Testis (tissue), 3 donors: ENCODE results near the gene MRPL24. TPM values are rescaled to one million over a fixed set of nuclear protein-coding genes. Genes with fewer than 3 reads are reported as not detected.

ENCODE experiments used
- DNase-seq: peaks from one replicate; pipeline ENCODE4 v3.0.0-alpha.2; 2019
- H3K27ac ChIP-seq, 2 donors: fragments of 200-600 bp; sonication (generic); one replicate each; pipeline ENCODE4 v1.5.1; 2019
- H3K27me3 ChIP-seq: fragments of 200-600 bp; sonication (generic); one replicate; pipeline ENCODE4 v1.5.1; 2019
- H3K36me3 ChIP-seq: fragments of 200-600 bp; sonication (generic); one replicate; pipeline ENCODE4 v1.5.1; 2017; ENCODE audit warnings: low read depth; ENCODE audit errors: missing control alignments
- H3K4me1 ChIP-seq: fragments of 200-600 bp; sonication (generic); one replicate; pipeline ENCODE4 v1.5.1; 2019
- H3K4me3 ChIP-seq, 2 donors: fragments of 200-600 bp; sonication (generic); one replicate each; pipeline ENCODE4 v1.5.1; 2017 to 2019
- H3K9me3 ChIP-seq: fragments of 200-600 bp; sonication (generic); one replicate; pipeline ENCODE4 v1.5.1; 2017
- POLR2A ChIP-seq: fragments of 450-650 bp; IDR thresholded peaks from one replicate; pipeline ENCODE4 v1.6.1; 2017; ENCODE audit warnings: antibody characterized with exemption, mild to moderate bottlenecking, moderate library complexity
- WGBS, 2 donors: methylation state at CpG; one replicate each; pipeline ENCODE4 v1.1.5; 2018; 5-methylcytosine and 5-hydroxymethylcytosine counted together
- intact Hi-C: fragments of 100-400 bp; cut with DNase I; formaldehyde crosslinking; loops from one replicate; pipeline ENCODE4 v1.15.1; 2023; ENCODE audit warnings: low total_unique reads
- polyA plus RNA-seq: library from polyadenylated mRNA; stranded (reverse); fragments of 350-450 nt; fragmentation: Illumina TruSeq; extraction: RNeasy Lipid Tissue Mini Kit (QIAGEN cat#74804); gene quantifications from one replicate; pipeline ENCODE4 v1.2.3, GENCODE V29; 2014; ENCODE audit warnings: low read depth, low replicate concordance; ENCODE audit not compliant: insufficient read depth
- total RNA-seq, 2 donors: library from RNA; depleted of rRNA; stranded (reverse); fragments of >200 nt; gene quantifications; one replicate each; pipeline ENCODE4 v1.2.3, GENCODE V29; 2016
- TF ChIP-seq, protein P1 (sequence below), 3 experiments: fragments of 450-650 bp in 2 of 3; fragments of 200-600 bp in 1 of 3; sonication (generic) in 1 of 3; IDR thresholded peaks; one replicate each; pipeline ENCODE4 v1.5.1; 2016 to 2019; ENCODE audit warnings: antibody characterized with exemption in 3 of 3, mild to moderate bottlenecking in 2 of 3, moderate library complexity in 1 of 3

MRPL24 gene
- total and polyA plus RNA-seq, 3 donors from 2014 or later = 36.6 to 101 (median 51.7) TPM

- WGBS, 2 donors = 64 to 78% methylated on average over 12 to 15 of the region's 16 CpGs
- no peak for DNase-seq
- Histone ChIP-seq H3K36me3 (no peaks in the 10 kb centered on the region), H3K4me3 (no peak overlapping the region), H3K27me3 (no peaks in the 10 kb centered on the region), H3K9me3 (no peaks in the 10 kb centered on the region), H3K27ac (no peak overlapping the region), H3K4me1 (peaks cover 9% of the 10 kb centered on the region)
- TF ChIP-seq, protein P1, sequence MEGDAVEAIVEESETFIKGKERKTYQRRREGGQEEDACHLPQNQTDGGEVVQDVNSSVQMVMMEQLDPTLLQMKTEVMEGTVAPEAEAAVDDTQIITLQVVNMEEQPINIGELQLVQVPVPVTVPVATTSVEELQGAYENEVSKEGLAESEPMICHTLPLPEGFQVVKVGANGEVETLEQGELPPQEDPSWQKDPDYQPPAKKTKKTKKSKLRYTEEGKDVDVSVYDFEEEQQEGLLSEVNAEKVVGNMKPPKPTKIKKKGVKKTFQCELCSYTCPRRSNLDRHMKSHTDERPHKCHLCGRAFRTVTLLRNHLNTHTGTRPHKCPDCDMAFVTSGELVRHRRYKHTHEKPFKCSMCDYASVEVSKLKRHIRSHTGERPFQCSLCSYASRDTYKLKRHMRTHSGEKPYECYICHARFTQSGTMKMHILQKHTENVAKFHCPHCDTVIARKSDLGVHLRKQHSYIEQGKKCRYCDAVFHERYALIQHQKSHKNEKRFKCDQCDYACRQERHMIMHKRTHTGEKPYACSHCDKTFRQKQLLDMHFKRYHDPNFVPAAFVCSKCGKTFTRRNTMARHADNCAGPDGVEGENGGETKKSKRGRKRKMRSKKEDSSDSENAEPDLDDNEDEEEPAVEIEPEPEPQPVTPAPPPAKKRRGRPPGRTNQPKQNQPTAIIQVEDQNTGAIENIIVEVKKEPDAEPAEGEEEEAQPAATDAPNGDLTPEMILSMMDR (IDR thresholded peaks at IDR 0.05) = no peak
- no peak for TF ChIP-seq POLR2A
- intact Hi-C loops = no loop called here
These were observed 47.7 kb downstream of the MRPL24 start for GRCh38 chr1:156692925-156693847.

DNA sequence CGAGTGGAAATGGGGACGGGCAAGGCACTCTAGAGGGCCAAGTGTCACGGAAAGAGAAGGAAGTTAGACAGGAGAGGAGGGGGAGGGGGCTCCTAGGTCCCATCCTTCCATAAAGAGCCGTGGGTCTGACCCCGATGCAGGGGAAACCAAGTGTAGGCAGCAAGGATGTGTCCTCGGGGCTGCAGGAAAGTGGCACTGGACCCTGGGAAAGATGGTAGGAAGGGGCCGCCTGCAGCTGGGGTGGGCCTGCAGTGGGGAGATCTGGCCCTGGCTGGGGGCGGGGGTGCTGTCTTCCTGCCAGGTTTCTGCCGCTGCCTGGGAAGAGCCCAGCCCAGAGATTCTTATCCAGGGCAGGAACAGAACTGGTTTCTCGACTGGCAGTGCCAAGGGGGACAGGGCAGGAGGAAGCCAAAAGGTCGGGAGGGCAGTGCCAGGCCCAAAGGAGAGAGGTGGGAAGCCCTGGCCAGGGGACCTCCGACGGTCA is 48.4 kb downstream of the MRPL24 start:
- no peaks in the 10 kb centered on the region for H3K27me3 ChIP-seq
- H3K9me3 ChIP-seq = no peaks in the 10 kb centered on the region
- TF ChIP-seq, protein P1 (IDR thresholded peaks at IDR 0.05) = no peak
- no peak for TF ChIP-seq POLR2A
- H3K36me3 ChIP-seq = no peaks in the 10 kb centered on the region
- H3K4me3 ChIP-seq = no peak overlapping the region
- WGBS, 2 donors = 56 to 65% methylated on average over 9 to 13 of the region's 13 CpGs
- intact Hi-C loops = no loop called here
- H3K4me1 ChIP-seq = peaks cover 9% of the 10 kb centered on the region
- no peak for DNase-seq
- no peak overlapping the region for H3K27ac ChIP-seq

GRCh38 chr1:156691665-156692440 is 49.0 kb downstream of the MRPL24 start:
- intact Hi-C loops = no loop called here
- no peak for DNase-seq
- H3K4me3 ChIP-seq = no peak overlapping the region

GRCh38 chr1:156691191-156691590 is 49.7 kb downstream of the MRPL24 start:
- H3K9me3 ChIP-seq = no peaks in the 10 kb centered on the region
- H3K4me3 ChIP-seq = no peak overlapping the region
- no peaks in the 10 kb centered on the region for H3K27me3 ChIP-seq
- intact Hi-C loops = no loop called here
- peaks cover 9% of the 10 kb centered on the region for H3K4me1 ChIP-seq
- no peak for DNase-seq
- H3K27ac ChIP-seq = no peak overlapping the region
- no peak for TF ChIP-seq POLR2A
- TF ChIP-seq, protein P1 (IDR thresholded peaks at IDR 0.05) = no peak
- WGBS, 2 donors = 71 to 75% methylated on average over 8 to 10 of the region's 10 CpGs
- H3K36me3 ChIP-seq = no peaks in the 10 kb centered on the region

More at GRCh38 chr1:156691665-156692440, 49.0 kb downstream of the MRPL24 start:
- 55% methylated on average over 13 to 20 of the region's 20 CpGs for WGBS, 2 donors
- TF ChIP-seq, protein P1 (IDR thresholded peaks at IDR 0.05) = no peak
- no peak for TF ChIP-seq POLR2A
- no peaks in the 10 kb centered on the region for H3K9me3 ChIP-seq
- H3K4me1 ChIP-seq = peaks cover 9% of the 10 kb centered on the region
- H3K27ac ChIP-seq = no peak overlapping the region
- no peaks in the 10 kb centered on the region for H3K36me3 ChIP-seq
- no peaks in the 10 kb centered on the region for H3K27me3 ChIP-seq
